HFFc6 (cell line): ENCODE measurements around the gene SNX1. TPM values are rescaled to one million over a fixed set of nuclear protein-coding genes. Genes with fewer than 3 reads are reported as not detected.

Source experiments
- DNase-seq: peaks from one replicate; pipeline ENCODE4 v3.0.0-alpha.2; 2018
- H3K27ac Mint-ChIP-seq: 2 replicates; pipeline ENCODE4 v1.8.0; 2020; ENCODE audit warnings: mild to moderate bottlenecking, mixed read lengths
- H3K27me3 Mint-ChIP-seq: 2 replicates; pipeline ENCODE4 v1.8.0; 2021; ENCODE audit warnings: mild to moderate bottlenecking, moderate library complexity, mixed read lengths; ENCODE audit not compliant: insufficient read depth
- H3K36me3 Mint-ChIP-seq: 2 replicates; pipeline ENCODE4 v1.8.0; 2021; ENCODE audit warnings: low read depth, mixed read lengths
- H3K4me1 Mint-ChIP-seq: 2 replicates; pipeline ENCODE4 v1.8.0; 2020; ENCODE audit warnings: low read depth, mixed read lengths
- H3K4me3 Mint-ChIP-seq: 2 replicates; pipeline ENCODE4 v1.8.0; 2020; ENCODE audit warnings: mild to moderate bottlenecking, moderate library complexity, mixed read lengths
- H3K9me3 Mint-ChIP-seq: 2 replicates; pipeline ENCODE4 v1.8.0; 2020; ENCODE audit warnings: mild to moderate bottlenecking, mixed read lengths
- CTCF ChIP-seq: fragments of 200-600 bp; sonication (generic); IDR thresholded peaks from 2 replicates; pipeline ENCODE4 v1.5.0; 2021; ENCODE audit warnings: antibody characterized with exemption, mild to moderate bottlenecking
- total RNA-seq, 6 experiments: library from RNA; stranded (reverse); fragmentation: NEBNext Ultra II Directional; extraction: Animal tissue kit (Norgen Biotek cat#: 25700); gene quantifications; 2 replicates in 1 of 6; 3 replicates in 5 of 6; pipeline ENCODE4 v1.2.3, GENCODE V29; 2021

SNX1 gene
- total RNA-seq, 6 experiments from 2014 or later, result 87.4 to 102 (median 96.1) TPM

DNA sequence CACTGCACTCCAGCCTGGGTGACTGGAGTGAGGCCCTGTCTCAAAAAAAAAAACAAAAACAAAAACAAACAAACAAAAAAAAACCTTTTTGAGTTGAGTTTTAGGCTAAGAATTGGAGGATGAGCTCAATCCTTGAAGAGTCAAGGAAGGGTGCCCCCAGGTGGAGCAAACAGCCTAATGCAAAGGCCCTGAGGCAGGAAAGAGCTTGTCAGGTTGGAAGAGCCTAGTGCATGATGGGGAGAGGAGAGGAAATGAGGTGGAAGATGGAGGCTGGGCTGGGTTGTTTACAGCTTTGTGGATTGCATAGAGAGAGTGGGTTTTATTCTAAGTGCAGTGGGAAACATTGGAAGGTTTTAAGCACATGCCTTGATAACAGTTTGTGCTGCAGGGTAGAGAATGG lies 53.6 kb downstream of the SNX1 start:
- no peaks in the 10 kb centered on the region for H3K9me3 Mint-ChIP-seq
- peak overlapping the region; percentile 4; the same call in 1 of the 2 replicates for H3K27ac Mint-ChIP-seq
- H3K4me1 Mint-ChIP-seq, result peaks cover 14% of the 10 kb centered on the region
- no peak overlapping the region; the same call in 1 of the 2 replicates for H3K4me3 Mint-ChIP-seq
- H3K27me3 Mint-ChIP-seq, result peaks cover 12% of the 10 kb centered on the region
- peak; percentile 59 for TF ChIP-seq CTCF
- peak; percentile 36 for DNase-seq
- peaks cover 2% of the 10 kb centered on the region; the same call in 1 of the 2 replicates for H3K36me3 Mint-ChIP-seq

- Mint-ChIP-seq H3K4me3 (no peak overlapping the region), H3K27ac (no peak overlapping the region; the same call in 1 of the 2 replicates), H3K27me3 (peaks cover 12% of the 10 kb centered on the region), H3K4me1 (peaks cover 14% of the 10 kb centered on the region), H3K9me3 (no peaks in the 10 kb centered on the region), H3K36me3 (peaks cover 4% of the 10 kb centered on the region; the same call in 1 of the 2 replicates)
- DNase-seq, result no peak
- TF ChIP-seq CTCF, result no peak
These were observed 54.3 kb downstream of the SNX1 start for GRCh38 chr15:64149893-64150578.

- Mint-ChIP-seq H3K27me3 (peaks cover 17% of the 10 kb centered on the region), H3K36me3 (peaks cover 9% of the 10 kb centered on the region; the same call in 1 of the 2 replicates), H3K4me3 (peak within 1 kb of the TSS; percentile 36), H3K27ac (no peak within 1 kb of the TSS), H3K4me1 (peaks cover 14% of the 10 kb centered on the region), H3K9me3 (no peaks in the 10 kb centered on the region)
- no peak for TF ChIP-seq CTCF
- no peak for DNase-seq
These were observed 56.1 kb downstream of the SNX1 start, which contains the start of gene SNX22 for GRCh38 chr15:64151727-64152506. SNX22 (plus strand) TSS chr15:64151731; CDS start chr15:64151776, 45 bp downstream.

GRCh38 chr15:64152507-64153387 lies 57.0 kb downstream of the SNX1 start:
- H3K9me3 Mint-ChIP-seq, result no peaks in the 10 kb centered on the region
- peaks cover 17% of the 10 kb centered on the region for H3K27me3 Mint-ChIP-seq
- no peak for TF ChIP-seq CTCF
- H3K4me3 Mint-ChIP-seq, result no peak overlapping the region
- peaks cover 10% of the 10 kb centered on the region for H3K36me3 Mint-ChIP-seq
- no peak for DNase-seq
- H3K4me1 Mint-ChIP-seq, result peaks cover 14% of the 10 kb centered on the region
- H3K27ac Mint-ChIP-seq, result no peak overlapping the region
